Sigmoid colon (tissue), 7 donors: Measurements from ENCODE around the gene CAV2. TPM values are rescaled to one million over a fixed set of nuclear protein-coding genes. Genes with fewer than 3 reads are reported as not detected.

ENCODE experiments used
- DNase-seq: peaks from one replicate; pipeline ENCODE4 v3.0.0-alpha.2; 2019
- H3K27ac ChIP-seq, 4 donors: fragments of 200-600 bp; sonication (generic); one replicate each; pipeline ENCODE4 v1.5.1; 2016 to 2019; ENCODE audit warnings: mild to moderate bottlenecking in 1 of 4
- H3K27me3 ChIP-seq, 3 donors: fragments of 200-600 bp; sonication (generic); one replicate each; pipeline ENCODE4 v1.5.1; 2019; ENCODE audit warnings: mild to moderate bottlenecking in 1 of 3
- H3K36me3 ChIP-seq, 4 donors: fragments of 200-600 bp; sonication (generic); one replicate each; pipeline ENCODE4 v1.5.1; 2016 to 2019
- H3K4me1 ChIP-seq, 4 donors: fragments of 200-600 bp; sonication (generic); one replicate each; pipeline ENCODE4 v1.5.1; 2017 to 2019
- H3K4me3 ChIP-seq, 4 donors: fragments of 200-600 bp; sonication (generic); one replicate each; pipeline ENCODE4 v1.5.1; 2017 to 2019; ENCODE audit warnings: mild to moderate bottlenecking in 2 of 4, moderate library complexity in 1 of 4
- H3K9me3 ChIP-seq, 4 donors: fragments of 200-600 bp in 3 of 4; sonication (generic) in 3 of 4; one replicate each; pipeline versions ENCODE4 v1.5.1 to v1.6.1; 2013 to 2019
- EP300 ChIP-seq, 4 donors: sonication (generic); formaldehyde crosslinking; IDR thresholded peaks; one replicate each; pipeline ENCODE4 v1.6.1; 2017; ENCODE audit warnings: antibody characterized with exemption in 4 of 4
- POLR2A ChIP-seq, 2 donors: fragments of 450-650 bp; IDR thresholded peaks; one replicate each; pipeline ENCODE4 v1.6.1; 2016; ENCODE audit warnings: antibody characterized with exemption in 2 of 2, mild to moderate bottlenecking in 2 of 2, moderate library complexity in 2 of 2
- POLR2AphosphoS5 ChIP-seq, 4 donors: sonication (generic); formaldehyde crosslinking; IDR thresholded peaks; one replicate each; pipeline ENCODE4 v1.6.1; 2017; ENCODE audit warnings: antibody characterized with exemption in 4 of 4
- WGBS, 2 donors: extraction: QIAGEN DNeasy Blood & Tissue Kit; methylation state at CpG; one replicate each; pipeline ENCODE4 v1.1.7; 2013; 5-methylcytosine and 5-hydroxymethylcytosine counted together
- intact Hi-C: fragments of 100-400 bp; cut with DNase I; formaldehyde crosslinking; loops from one replicate; pipeline ENCODE4 v1.15.1; 2023
- polyA plus RNA-seq, 3 donors: library from polyadenylated mRNA; stranded (reverse); fragments of 200-250 nt; gene quantifications; one replicate each; pipeline ENCODE4 v1.2.3, GENCODE V29; 2013
- total RNA-seq, 4 donors: library from RNA; depleted of rRNA; stranded (reverse); fragments of >200 nt; gene quantifications; one replicate each; pipeline ENCODE4 v1.1.0, GENCODE V29; 2016
- TF ChIP-seq, protein P1 (sequence below), 4 experiments: fragments of 450-650 bp in 3 of 4; fragments of 200-600 bp in 1 of 4; IDR thresholded peaks; one replicate each; pipeline ENCODE4 v1.5.1; 2016 to 2019; ENCODE audit warnings: antibody characterized with exemption in 4 of 4, mild to moderate bottlenecking in 3 of 4, moderate library complexity in 2 of 4
- donor health status: healthy with polysubstance abuse.
- donor health status: Bipolar disorder and iron deficiency.
- donor health status: healthy.

CAV2 gene
- total and polyA plus RNA-seq, 7 donors = 4.6 to 142 (median 81.8) TPM

DNA sequence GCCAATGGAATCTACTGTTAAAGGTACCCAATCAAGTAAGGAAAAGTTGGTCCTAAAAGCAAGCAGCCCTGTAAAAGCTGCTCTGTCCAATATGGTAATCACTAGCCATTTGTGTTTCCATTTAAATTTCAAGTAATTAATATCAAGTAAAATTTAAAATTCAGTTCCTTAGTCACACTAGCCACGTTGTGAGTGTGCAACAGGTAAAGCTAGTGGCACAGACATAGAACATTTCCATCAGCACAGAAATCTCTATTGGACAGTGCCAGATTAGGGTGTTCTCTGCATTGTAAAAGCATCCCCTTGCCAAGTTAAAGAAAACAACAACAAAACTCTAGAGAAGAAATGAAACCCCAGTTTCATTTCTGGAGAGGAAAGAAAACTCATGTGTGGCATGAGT is 29.7 kb downstream of the CAV2 start:
- H3K4me3 ChIP-seq = peak overlapping the region in 3 of 4 donors; percentile 69 to 89 (median 83)
- no peak for DNase-seq
- no peaks in the 10 kb centered on the region for H3K27me3 ChIP-seq
- H3K9me3 ChIP-seq = no peaks in the 10 kb centered on the region
- H3K4me1 ChIP-seq = peaks cover 0 to 59% (median 36%) of the 10 kb centered on the region in 4 donors
- WGBS, 2 donors = 68 to 71% methylated on average over 1 of the region's 1 CpG
- intact Hi-C loops = loop anchor here (5.0 kb wide), 1 partner anchor 278 kb away; no protein-coding TSS in a partner anchor
- peak overlapping the region; percentile 94 to 99 (median 98) for H3K27ac ChIP-seq
- peaks cover 0 to 36% (median 0%) of the 10 kb centered on the region in 4 donors for H3K36me3 ChIP-seq
- no peak for TF ChIP-seq POLR2A (IDR thresholded peaks at IDR 0.05)
- no peak for TF ChIP-seq EP300 (IDR thresholded peaks at IDR 0.05)
- TF ChIP-seq, protein P1, sequence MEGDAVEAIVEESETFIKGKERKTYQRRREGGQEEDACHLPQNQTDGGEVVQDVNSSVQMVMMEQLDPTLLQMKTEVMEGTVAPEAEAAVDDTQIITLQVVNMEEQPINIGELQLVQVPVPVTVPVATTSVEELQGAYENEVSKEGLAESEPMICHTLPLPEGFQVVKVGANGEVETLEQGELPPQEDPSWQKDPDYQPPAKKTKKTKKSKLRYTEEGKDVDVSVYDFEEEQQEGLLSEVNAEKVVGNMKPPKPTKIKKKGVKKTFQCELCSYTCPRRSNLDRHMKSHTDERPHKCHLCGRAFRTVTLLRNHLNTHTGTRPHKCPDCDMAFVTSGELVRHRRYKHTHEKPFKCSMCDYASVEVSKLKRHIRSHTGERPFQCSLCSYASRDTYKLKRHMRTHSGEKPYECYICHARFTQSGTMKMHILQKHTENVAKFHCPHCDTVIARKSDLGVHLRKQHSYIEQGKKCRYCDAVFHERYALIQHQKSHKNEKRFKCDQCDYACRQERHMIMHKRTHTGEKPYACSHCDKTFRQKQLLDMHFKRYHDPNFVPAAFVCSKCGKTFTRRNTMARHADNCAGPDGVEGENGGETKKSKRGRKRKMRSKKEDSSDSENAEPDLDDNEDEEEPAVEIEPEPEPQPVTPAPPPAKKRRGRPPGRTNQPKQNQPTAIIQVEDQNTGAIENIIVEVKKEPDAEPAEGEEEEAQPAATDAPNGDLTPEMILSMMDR (IDR thresholded peaks at IDR 0.05) = no peak

- H3K4me1 ChIP-seq = peaks cover 0 to 68% (median 45%) of the 10 kb centered on the region in 4 donors
- H3K27ac ChIP-seq = peak overlapping the region; percentile 1 to 99 (median 96)
- intact Hi-C loops = no loop called here
- H3K27me3 ChIP-seq = no peaks in the 10 kb centered on the region
- H3K36me3 ChIP-seq = peaks cover 0 to 39% (median 0%) of the 10 kb centered on the region in 4 donors
- no peaks in the 10 kb centered on the region for H3K9me3 ChIP-seq
- DNase-seq = no peak
- H3K4me3 ChIP-seq = peak overlapping the region; percentile 1 to 89 (median 76)
- TF ChIP-seq POLR2A (IDR thresholded peaks at IDR 0.05) (no peak), POLR2AphosphoS5 (IDR thresholded peaks at IDR 0.05) (no peak), EP300 (IDR thresholded peaks at IDR 0.05) (no peak)
- TF ChIP-seq, protein P1 (IDR thresholded peaks at IDR 0.05) = no peak
- 69 to 72% methylated on average over 3 of the region's 3 CpGs for WGBS, 2 donors
Observed at GRCh38 chr7:116530107-116530820, 30.7 kb downstream of the CAV2 start.

GRCh38 chr7:116532102-116532688 is 32.7 kb downstream of the CAV2 start:
- H3K9me3 ChIP-seq = no peaks in the 10 kb centered on the region
- TF ChIP-seq POLR2A (IDR thresholded peaks at IDR 0.05) (no peak), POLR2AphosphoS5 (IDR thresholded peaks at IDR 0.05) (no peak), EP300 (IDR thresholded peaks at IDR 0.05) (no peak)
- TF ChIP-seq, protein P1 (IDR thresholded peaks at IDR 0.05) = no peak
- 86 to 87% methylated on average over 3 of the region's 3 CpGs for WGBS, 2 donors
- no peak for DNase-seq
- H3K27ac ChIP-seq = peak overlapping the region in 3 of 4 donors; percentile 0 to 97 (median 94)
- intact Hi-C loops = no loop called here
- H3K36me3 ChIP-seq = peaks cover 0 to 52% (median 3%) of the 10 kb centered on the region in 4 donors
- H3K4me3 ChIP-seq = peak overlapping the region in 3 of 4 donors; percentile 0 to 69 (median 4)
- H3K4me1 ChIP-seq = peaks cover 0 to 86% (median 61%) of the 10 kb centered on the region in 4 donors
- H3K27me3 ChIP-seq = no peaks in the 10 kb centered on the region

- H3K27me3 ChIP-seq = no peaks in the 10 kb centered on the region
- TF ChIP-seq POLR2AphosphoS5 (IDR thresholded peaks at IDR 0.05) (no peak), EP300 (IDR thresholded peaks at IDR 0.05) (no peak), POLR2A (IDR thresholded peaks at IDR 0.05) (no peak)
- TF ChIP-seq, protein P1 (IDR thresholded peaks at IDR 0.05) = no peak
- H3K9me3 ChIP-seq = no peaks in the 10 kb centered on the region
- peaks cover 0 to 95% (median 68%) of the 10 kb centered on the region in 4 donors for H3K4me1 ChIP-seq
- 93 to 95% methylated on average over 2 of the region's 2 CpGs for WGBS, 2 donors
- H3K4me3 ChIP-seq = no peak overlapping the region
- H3K27ac ChIP-seq = peak overlapping the region in 3 of 4 donors; percentile 35 to 97 (median 94)
- intact Hi-C loops = no loop called here
- H3K36me3 ChIP-seq = peaks cover 0 to 42% (median 6%) of the 10 kb centered on the region in 4 donors
- peak; percentile 77 for DNase-seq
Observed at GRCh38 chr7:116534790-116535189, 35.3 kb downstream of the CAV2 start.
